Breast epithelium (tissue), 4 donors: ENCODE results near the gene SLC35B4. TPM values are rescaled to one million over a fixed set of nuclear protein-coding genes. Genes with fewer than 3 reads are reported as not detected.

Experiments used
- DNase-seq, 2 donors: peaks; one replicate each; pipeline ENCODE4 v3.0.0-alpha.2; 2019; ENCODE audit warnings: low spot score in 2 of 2
- H3K27ac ChIP-seq, 2 donors: fragments of 200-600 bp; sonication (generic) in 1 of 2; one replicate each; pipeline ENCODE4 v1.5.1; 2016 to 2019; ENCODE audit warnings: mild to moderate bottlenecking in 1 of 2
- H3K27me3 ChIP-seq, 2 donors: fragments of 200-600 bp; sonication (generic) in 1 of 2; one replicate each; pipeline versions ENCODE4 v1.5.1 to v1.6.0; 2017 to 2019; ENCODE audit warnings: control low read depth in 1 of 2, mild to moderate bottlenecking in 1 of 2
- H3K36me3 ChIP-seq: fragments of 200-600 bp; one replicate; pipeline ENCODE4 v1.5.1; 2019
- H3K4me1 ChIP-seq, 2 donors: fragments of 200-600 bp; sonication (generic); one replicate each; pipeline ENCODE4 v1.5.1; 2016 to 2019; ENCODE audit warnings: control low read depth in 1 of 2
- H3K4me3 ChIP-seq, 3 donors: fragments of 200-600 bp; sonication (generic); 1 replicate in 2 of 3; 2 replicates in 1 of 3; pipeline ENCODE4 v1.5.1; 2016 to 2019; ENCODE audit warnings: mild to moderate bottlenecking in 3 of 3, moderate library complexity in 2 of 3
- H3K9me3 ChIP-seq, 2 donors: fragments of 200-600 bp; sonication (generic) in 1 of 2; one replicate each; pipeline ENCODE4 v1.5.1; 2016 to 2019; ENCODE audit warnings: control low read depth in 1 of 2
- POLR2A ChIP-seq: fragments of 450-650 bp; IDR thresholded peaks from one replicate; pipeline ENCODE4 v1.6.1; 2016; ENCODE audit warnings: antibody characterized with exemption, mild to moderate bottlenecking, moderate library complexity
- POLR2AphosphoS5 ChIP-seq, 3 donors: sonication (generic); formaldehyde crosslinking; IDR thresholded peaks; one replicate each; pipeline ENCODE4 v1.6.1; 2017; ENCODE audit warnings: antibody characterized with exemption in 3 of 3
- intact Hi-C: fragments of 100-400 bp; cut with DNase I; formaldehyde crosslinking; loops from one replicate; pipeline ENCODE4 v1.15.1; 2023; ENCODE audit warnings: low total_unique reads
- total RNA-seq, 3 donors: library from RNA; depleted of rRNA; stranded (reverse); fragments of >200 nt; gene quantifications; one replicate each; pipeline ENCODE4 v1.1.0, GENCODE V29; 2016
- TF ChIP-seq, protein P1 (sequence below), 3 donors: fragments of 450-650 bp; IDR thresholded peaks; one replicate each; pipeline ENCODE4 v1.5.1; 2016 to 2017; ENCODE audit warnings: antibody characterized with exemption in 3 of 3, mild to moderate bottlenecking in 3 of 3, moderate library complexity in 3 of 3

SLC35B4 gene
- total RNA-seq, 3 donors from 2014 or later, result 7.3 to 13.8 (median 8.5) TPM

DNA sequence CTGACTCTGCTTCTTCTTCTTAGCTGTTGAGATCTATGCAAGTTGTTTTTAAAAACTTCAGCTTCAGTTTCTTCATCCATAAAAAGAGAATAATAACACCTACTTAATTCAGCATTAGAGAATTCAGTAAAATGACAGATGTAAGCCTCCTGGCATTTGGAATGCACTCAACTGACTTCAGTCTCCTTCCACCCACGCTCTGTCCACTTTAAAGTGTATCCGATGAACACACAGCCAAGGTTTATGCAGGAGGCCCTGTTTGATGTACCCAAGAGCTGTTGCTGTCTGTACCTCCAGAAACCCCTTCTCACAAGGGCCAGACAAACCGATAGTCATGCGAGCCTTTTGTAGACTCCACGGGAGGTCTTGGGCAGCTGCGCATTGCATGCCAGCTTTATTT is 27.1 kb upstream of the SLC35B4 start:
- TF ChIP-seq POLR2AphosphoS5 (IDR thresholded peaks at IDR 0.05) (no peak), POLR2A (no peak)
- TF ChIP-seq, protein P1, sequence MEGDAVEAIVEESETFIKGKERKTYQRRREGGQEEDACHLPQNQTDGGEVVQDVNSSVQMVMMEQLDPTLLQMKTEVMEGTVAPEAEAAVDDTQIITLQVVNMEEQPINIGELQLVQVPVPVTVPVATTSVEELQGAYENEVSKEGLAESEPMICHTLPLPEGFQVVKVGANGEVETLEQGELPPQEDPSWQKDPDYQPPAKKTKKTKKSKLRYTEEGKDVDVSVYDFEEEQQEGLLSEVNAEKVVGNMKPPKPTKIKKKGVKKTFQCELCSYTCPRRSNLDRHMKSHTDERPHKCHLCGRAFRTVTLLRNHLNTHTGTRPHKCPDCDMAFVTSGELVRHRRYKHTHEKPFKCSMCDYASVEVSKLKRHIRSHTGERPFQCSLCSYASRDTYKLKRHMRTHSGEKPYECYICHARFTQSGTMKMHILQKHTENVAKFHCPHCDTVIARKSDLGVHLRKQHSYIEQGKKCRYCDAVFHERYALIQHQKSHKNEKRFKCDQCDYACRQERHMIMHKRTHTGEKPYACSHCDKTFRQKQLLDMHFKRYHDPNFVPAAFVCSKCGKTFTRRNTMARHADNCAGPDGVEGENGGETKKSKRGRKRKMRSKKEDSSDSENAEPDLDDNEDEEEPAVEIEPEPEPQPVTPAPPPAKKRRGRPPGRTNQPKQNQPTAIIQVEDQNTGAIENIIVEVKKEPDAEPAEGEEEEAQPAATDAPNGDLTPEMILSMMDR (IDR thresholded peaks at IDR 0.05), result no peak
- DNase-seq, result no peak
- intact Hi-C loops, result no loop called here

DNA sequence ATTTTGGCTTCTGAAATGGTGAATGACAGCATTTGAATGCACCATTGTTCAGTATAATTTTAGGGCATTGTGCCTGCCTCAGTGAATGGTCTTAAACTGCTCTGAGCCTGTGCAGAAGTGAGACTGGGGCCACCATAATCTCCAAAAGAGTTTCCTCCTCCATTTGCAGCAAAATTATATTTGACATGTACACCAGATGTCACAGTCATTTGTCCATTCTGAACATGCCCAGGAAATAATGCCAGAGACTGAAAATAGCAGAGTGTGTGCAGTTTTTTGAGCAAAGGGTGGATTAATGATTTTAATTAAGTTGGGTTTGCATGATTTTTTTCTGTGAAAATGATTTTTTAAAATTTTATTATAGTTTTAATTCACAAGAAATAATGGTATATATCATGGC is 26.4 kb upstream of the SLC35B4 start:
- Histone ChIP-seq H3K27me3 (peaks cover 0 to 6% of the 10 kb centered on the region in 2 donors), H3K27ac (no peak overlapping the region), H3K9me3 (no peaks in the 10 kb centered on the region), H3K4me3 (no peak overlapping the region), H3K36me3 (no peaks in the 10 kb centered on the region), H3K4me1 (no peaks in the 10 kb centered on the region)
- TF ChIP-seq, protein P1 (IDR thresholded peaks at IDR 0.05), result no peak
- no peak for TF ChIP-seq POLR2A
- no peak for TF ChIP-seq POLR2AphosphoS5 (IDR thresholded peaks at IDR 0.05)
- no peak for DNase-seq
- intact Hi-C loops, result no loop called here

More for the DNA sequence above, 27.1 kb upstream of the SLC35B4 start:
- Histone ChIP-seq H3K9me3 (no peaks in the 10 kb centered on the region), H3K4me3 (no peak overlapping the region), H3K27me3 (peaks cover 0 to 6% of the 10 kb centered on the region in 2 donors), H3K4me1 (no peaks in the 10 kb centered on the region), H3K27ac (no peak overlapping the region), H3K36me3 (no peaks in the 10 kb centered on the region)

DNA sequence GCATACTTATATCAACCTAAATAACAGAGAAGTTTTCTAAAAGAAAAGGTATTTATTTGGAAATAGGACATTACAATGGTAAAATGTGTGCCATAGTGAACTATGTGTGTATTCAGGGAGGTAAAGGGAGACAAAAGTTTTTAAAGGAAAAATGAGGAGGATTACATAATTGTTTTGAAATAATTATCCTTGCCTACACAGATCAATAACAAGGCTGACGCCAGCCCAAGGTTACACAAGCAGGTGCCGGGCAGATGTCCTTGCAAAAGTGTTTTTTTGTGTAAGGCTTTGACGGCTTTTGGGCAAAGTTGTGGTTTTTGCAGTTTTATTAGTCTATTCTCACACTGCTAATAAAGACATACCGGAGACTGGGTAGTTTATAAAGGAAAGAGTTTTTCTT is 22.7 kb upstream of the SLC35B4 start:
- no peaks in the 10 kb centered on the region for H3K4me1 ChIP-seq
- no peaks in the 10 kb centered on the region for H3K36me3 ChIP-seq
- no peaks in the 10 kb centered on the region for H3K9me3 ChIP-seq
- H3K27ac ChIP-seq, result no peak overlapping the region
- TF ChIP-seq, protein P1 (IDR thresholded peaks at IDR 0.05), result no peak
- no peak for TF ChIP-seq POLR2A
- no peak overlapping the region for H3K4me3 ChIP-seq
- intact Hi-C loops, result no loop called here
- no peak for DNase-seq
- H3K27me3 ChIP-seq, result no peaks in the 10 kb centered on the region

DNA sequence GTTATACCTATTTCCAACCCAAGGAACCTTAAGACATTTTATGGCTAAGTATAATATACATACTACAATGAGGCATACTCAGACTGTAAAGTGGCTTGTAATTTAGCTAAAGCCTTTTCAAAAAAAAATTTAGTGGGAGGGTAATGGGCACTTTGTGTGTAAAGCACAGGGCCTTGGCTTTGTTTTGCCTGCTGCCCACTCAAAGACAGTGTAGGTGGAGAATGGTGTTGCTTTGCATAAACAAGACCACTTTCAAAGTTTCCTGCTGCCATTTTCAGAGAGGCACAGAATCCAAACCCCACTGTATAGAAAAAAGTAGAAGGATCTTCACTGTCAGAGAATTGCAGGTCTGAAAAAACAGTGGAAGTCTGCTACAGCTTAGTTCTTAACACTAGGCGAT is 21.2 kb upstream of the SLC35B4 start:
- Histone ChIP-seq H3K4me3 (no peak overlapping the region), H3K9me3 (no peaks in the 10 kb centered on the region), H3K4me1 (no peaks in the 10 kb centered on the region), H3K36me3 (no peaks in the 10 kb centered on the region), H3K27ac (no peak overlapping the region), H3K27me3 (no peaks in the 10 kb centered on the region)
- TF ChIP-seq, protein P1 (IDR thresholded peaks at IDR 0.05), result no peak
- no peak for TF ChIP-seq POLR2A
- no peak for TF ChIP-seq POLR2AphosphoS5 (IDR thresholded peaks at IDR 0.05)
- DNase-seq, result no peak
- intact Hi-C loops, result no loop called here

DNA sequence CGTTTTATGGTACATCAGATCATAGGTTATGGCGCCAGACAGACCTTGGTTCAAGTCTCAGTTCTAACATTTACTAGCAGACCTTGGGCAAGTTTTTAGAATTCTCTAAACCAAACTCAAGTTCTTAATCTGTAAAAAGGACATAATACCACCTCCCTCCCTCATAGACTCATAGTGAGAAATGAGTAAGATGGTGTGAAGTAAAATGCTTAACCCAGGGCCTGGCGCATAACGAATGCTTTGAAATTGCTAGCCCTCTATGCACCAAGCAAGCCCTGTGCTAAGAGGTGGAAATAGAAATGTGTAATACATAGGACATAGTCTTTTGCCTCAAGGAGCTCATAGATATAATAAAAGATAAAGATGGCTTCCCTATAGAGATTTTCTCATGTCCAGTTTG is 17.7 kb upstream of the SLC35B4 start:
- no peaks in the 10 kb centered on the region for H3K9me3 ChIP-seq
- no peaks in the 10 kb centered on the region for H3K27me3 ChIP-seq
- H3K36me3 ChIP-seq, result no peaks in the 10 kb centered on the region
- TF ChIP-seq POLR2A (no peak), POLR2AphosphoS5 (IDR thresholded peaks at IDR 0.05) (no peak)
- TF ChIP-seq, protein P1 (IDR thresholded peaks at IDR 0.05), result no peak
- H3K27ac ChIP-seq, result no peak overlapping the region
- no peaks in the 10 kb centered on the region for H3K4me1 ChIP-seq
- no peak overlapping the region for H3K4me3 ChIP-seq
- DNase-seq, result no peak
- intact Hi-C loops, result no loop called here
